Mucosa of stomach (tissue), 1 donor: ENCODE results near the gene AFTPH.

Source experiments
- H3K27me3 ChIP-seq: one replicate; pipeline ENCODE4 v1.7.0; 2013; ENCODE audit warnings: mild to moderate bottlenecking, low read length; ENCODE audit not compliant: control insufficient read depth, insufficient read depth
- H3K36me3 ChIP-seq: one replicate; pipeline ENCODE4 v1.7.0; 2013; ENCODE audit warnings: low read length; ENCODE audit not compliant: control insufficient read depth, insufficient read depth
- H3K4me1 ChIP-seq: one replicate; pipeline ENCODE4 v1.7.0; 2013; ENCODE audit warnings: mild to moderate bottlenecking, low read length; ENCODE audit not compliant: control insufficient read depth, insufficient read depth
- H3K4me3 ChIP-seq: one replicate; pipeline ENCODE4 v1.7.0; 2013; ENCODE audit warnings: low read length
- H3K9ac ChIP-seq: one replicate; pipeline ENCODE4 v1.7.0; 2013; ENCODE audit warnings: mild to moderate bottlenecking, low read length, moderate library complexity
- H3K9me3 ChIP-seq: one replicate; pipeline ENCODE4 v1.7.0; 2013; ENCODE audit warnings: mild to moderate bottlenecking, low read length, moderate library complexity; ENCODE audit not compliant: control insufficient read depth
- donor health status: Pancreatic carcinoma.

Gene AFTPH

DNA sequence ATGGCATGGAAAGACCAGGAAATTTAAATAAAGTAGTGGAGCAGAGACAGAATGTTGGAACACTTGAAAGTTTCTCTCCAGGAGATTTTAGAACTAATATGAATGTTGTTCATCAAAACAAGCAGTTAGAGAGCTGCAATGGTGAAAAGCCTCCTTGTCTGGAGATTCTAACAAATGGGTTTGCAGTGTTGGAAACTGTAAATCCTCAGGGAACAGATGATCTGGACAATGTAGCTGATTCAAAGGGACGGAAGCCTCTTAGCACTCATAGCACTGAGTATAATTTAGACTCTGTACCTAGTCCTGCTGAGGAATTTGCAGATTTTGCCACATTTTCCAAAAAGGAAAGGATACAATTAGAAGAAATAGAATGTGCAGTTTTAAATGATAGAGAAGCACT lies 27.7 kb downstream of the AFTPH start:
- Histone ChIP-seq H3K27me3 (no peaks in the 10 kb centered on the region), H3K9me3 (no peaks in the 10 kb centered on the region), H3K4me3 (no peak overlapping the region), H3K4me1 (peaks cover 11% of the 10 kb centered on the region), H3K36me3 (no peaks in the 10 kb centered on the region), H3K9ac (no peak overlapping the region)

DNA sequence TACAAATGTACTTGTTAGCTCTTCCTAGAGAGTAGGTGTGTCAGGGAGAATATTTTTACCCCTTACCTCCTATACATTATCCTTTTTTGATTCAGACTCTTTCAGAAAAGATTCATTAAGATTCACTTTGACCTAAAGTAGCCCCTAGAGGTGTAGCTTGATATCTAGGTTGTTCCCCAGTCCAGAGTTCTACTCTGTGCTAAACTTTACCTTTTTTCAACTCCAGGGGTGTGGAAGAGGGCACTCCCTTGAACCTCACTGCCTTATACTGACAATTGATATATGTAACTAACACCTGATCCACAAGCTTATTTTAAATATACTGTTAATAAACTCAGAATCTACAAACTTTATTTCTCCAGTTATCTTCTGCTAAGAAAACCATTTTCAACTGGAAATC lies 30.0 kb downstream of the AFTPH start:
- Histone ChIP-seq H3K4me1 (no peaks in the 10 kb centered on the region), H3K4me3 (no peak overlapping the region), H3K9ac (no peak overlapping the region), H3K36me3 (no peaks in the 10 kb centered on the region), H3K27me3 (no peaks in the 10 kb centered on the region), H3K9me3 (no peaks in the 10 kb centered on the region)

DNA sequence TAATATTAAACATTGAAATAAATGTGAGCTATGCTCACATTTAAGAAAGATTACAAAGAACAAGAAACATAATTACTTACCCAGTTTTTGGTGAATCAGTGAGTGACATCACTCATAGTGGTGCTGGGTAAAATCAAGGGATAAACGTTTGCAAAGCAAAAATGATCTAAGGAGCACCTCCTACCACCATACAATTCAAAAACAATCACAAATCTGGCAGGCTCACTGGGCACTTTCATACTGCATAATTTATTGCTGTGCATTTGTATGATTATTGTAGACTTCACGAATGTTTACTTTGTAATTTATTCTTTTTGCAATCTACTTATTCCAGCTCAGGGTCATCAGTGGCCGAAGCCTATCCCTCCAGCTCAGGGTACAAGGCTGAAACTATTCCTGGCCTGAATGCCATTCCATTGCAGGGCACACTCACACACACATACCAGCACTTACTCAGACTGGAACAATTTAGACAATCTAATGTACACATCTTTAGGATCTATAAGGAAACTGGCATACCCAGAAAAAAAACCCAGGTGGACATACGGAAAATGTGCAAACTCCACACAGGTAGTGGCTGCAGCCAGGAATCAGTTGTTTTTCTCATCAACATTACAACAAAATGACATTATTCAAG lies 34.4 kb downstream of the AFTPH start:
- Histone ChIP-seq H3K4me3 (no peak overlapping the region), H3K36me3 (no peaks in the 10 kb centered on the region), H3K4me1 (no peaks in the 10 kb centered on the region)

DNA sequence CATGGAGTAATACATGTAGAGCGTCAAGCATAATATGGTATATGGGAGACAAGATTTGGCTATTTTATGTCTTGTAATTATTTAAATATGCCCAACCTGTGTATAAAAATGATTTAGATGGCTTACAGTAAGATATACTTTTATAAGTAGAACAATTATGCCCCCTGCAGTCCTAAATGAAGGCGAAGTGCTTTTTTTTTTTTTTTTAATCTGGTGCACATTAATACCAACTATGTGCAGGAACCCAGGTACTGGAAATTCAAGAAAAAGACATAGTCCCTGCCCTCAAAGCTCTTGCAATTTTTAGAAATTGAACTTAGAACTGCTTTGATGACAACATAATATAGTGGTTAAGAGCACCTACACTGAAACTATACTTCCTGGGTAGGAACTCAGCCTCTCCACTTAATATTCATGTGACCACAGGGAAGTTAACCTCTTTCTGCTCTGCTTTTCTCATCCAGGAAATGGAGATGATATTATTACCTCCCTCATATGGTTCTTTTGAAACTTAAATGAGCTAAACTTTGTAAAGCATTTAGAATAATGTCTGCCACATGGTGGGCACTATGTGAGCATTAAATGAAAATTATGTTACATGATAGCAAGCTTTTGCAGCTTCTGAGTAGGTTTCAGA lies 38.1 kb downstream of the AFTPH start:
- no peak overlapping the region for H3K4me3 ChIP-seq
- H3K9ac ChIP-seq = no peak overlapping the region
- H3K9me3 ChIP-seq = no peaks in the 10 kb centered on the region
- H3K36me3 ChIP-seq = no peaks in the 10 kb centered on the region
- no peaks in the 10 kb centered on the region for H3K27me3 ChIP-seq
- H3K4me1 ChIP-seq = no peaks in the 10 kb centered on the region

More for the DNA sequence above, 34.4 kb downstream of the AFTPH start:
- no peak overlapping the region for H3K9ac ChIP-seq
- H3K9me3 ChIP-seq = no peaks in the 10 kb centered on the region
- no peaks in the 10 kb centered on the region for H3K27me3 ChIP-seq

DNA sequence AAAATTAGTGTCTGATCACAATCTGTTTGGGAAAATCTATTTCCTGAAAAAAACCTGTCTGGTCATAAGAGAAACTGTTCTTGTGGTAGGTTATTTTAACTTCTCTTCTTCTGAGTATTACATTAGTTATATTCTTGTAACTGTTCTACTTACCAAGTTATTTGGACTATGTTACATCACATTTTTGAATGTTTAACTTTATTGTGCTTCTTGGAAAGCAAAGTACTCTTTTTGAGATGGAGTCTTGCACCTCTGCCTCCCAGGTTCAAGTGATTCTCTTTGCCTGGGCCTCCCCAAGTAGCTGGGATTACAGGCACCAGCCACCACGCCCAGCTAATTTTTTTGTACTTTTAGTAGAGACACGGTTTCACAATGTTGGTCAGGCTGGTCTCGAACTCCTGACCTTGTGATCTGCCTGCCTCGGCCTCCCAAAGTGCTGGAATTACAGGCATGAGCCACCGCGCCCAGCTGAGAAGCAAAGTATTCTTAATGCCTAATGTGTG lies 39.4 kb downstream of the AFTPH start:
- Histone ChIP-seq H3K27me3 (no peaks in the 10 kb centered on the region), H3K4me3 (no peak overlapping the region), H3K36me3 (no peaks in the 10 kb centered on the region), H3K9ac (no peak overlapping the region), H3K4me1 (no peaks in the 10 kb centered on the region), H3K9me3 (no peaks in the 10 kb centered on the region)

DNA sequence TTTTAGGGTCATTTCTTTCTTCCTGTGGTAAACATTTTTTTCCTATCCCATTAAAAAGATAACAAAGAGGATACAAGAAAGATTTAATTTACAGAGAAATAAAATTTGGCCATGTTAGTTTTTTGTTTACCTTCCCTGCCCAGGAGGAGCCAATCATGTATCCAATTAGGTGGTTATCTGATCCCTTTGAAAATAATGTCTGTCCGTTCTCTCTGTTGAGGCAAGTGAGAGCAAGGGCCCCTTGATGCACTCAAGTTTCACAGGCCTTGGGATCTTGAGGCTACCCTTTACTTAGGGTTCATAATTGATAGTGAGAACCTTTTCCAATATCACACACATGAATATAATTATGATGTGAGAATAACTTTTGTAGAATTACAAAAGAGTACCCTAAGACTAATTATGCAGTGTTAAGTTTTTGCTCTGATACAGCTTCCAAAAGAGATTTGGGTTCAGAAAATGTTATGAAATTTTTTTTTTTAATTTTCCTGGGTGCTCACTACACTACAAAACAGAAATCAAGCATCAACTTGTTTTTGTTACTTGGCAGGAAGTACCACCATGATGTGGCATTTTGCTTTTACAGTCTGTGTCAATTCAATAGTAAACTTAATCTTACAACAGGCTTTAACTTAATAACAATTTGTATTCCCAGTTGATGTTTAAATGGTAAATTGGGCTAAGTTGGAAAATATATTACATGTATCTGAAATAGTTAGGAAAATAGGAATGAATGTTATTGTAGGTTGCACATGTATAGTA lies 42.0 kb downstream of the AFTPH start:
- Histone ChIP-seq H3K27me3 (no peaks in the 10 kb centered on the region), H3K4me1 (no peaks in the 10 kb centered on the region), H3K4me3 (no peak overlapping the region), H3K9ac (no peak overlapping the region), H3K9me3 (no peaks in the 10 kb centered on the region), H3K36me3 (no peaks in the 10 kb centered on the region)

DNA sequence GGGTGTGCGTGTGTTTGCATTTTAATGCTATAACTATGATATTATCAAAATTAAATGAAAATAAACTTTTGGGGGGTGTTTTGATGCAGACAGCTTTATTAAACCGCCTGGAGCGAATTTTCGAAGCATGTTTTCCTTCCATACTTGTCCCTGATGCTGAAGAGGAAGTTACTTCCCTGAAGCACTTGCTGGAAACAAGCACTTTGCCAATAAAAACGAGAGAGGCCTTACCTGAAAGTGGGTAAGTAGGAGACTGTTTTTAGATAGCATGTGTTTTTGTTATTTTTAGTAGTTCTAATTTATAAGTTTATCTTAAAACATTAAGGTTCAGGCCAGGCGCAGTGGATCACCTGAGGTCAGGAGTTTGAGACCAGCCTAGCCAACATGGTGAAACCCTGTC lies 43.3 kb downstream of the AFTPH start:
- Histone ChIP-seq H3K4me1 (no peaks in the 10 kb centered on the region), H3K27me3 (no peaks in the 10 kb centered on the region), H3K36me3 (no peaks in the 10 kb centered on the region), H3K4me3 (no peak overlapping the region), H3K9me3 (no peaks in the 10 kb centered on the region), H3K9ac (no peak overlapping the region)

DNA sequence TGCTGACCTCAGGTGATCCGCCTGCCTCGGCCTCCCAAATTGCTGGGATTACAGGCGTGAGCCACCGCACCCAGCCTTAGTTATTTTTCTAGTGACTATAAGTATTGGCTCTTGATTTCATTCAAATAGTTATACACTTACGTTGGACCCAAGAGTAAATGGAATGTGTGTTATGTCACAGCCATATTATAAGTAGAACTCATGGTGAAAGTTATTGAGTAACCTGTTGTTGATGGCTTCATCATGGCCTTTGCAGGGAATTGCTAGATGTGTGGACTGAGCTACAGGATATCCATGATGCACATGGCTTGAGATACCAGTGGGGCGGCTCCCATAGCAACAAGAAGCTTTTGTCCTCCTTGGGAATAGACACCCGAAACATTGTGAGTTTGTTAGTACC lies 44.7 kb downstream of the AFTPH start:
- no peaks in the 10 kb centered on the region for H3K36me3 ChIP-seq
- H3K4me3 ChIP-seq = no peak overlapping the region
- H3K9ac ChIP-seq = no peak overlapping the region
- no peaks in the 10 kb centered on the region for H3K27me3 ChIP-seq
- no peaks in the 10 kb centered on the region for H3K9me3 ChIP-seq
- no peaks in the 10 kb centered on the region for H3K4me1 ChIP-seq

DNA sequence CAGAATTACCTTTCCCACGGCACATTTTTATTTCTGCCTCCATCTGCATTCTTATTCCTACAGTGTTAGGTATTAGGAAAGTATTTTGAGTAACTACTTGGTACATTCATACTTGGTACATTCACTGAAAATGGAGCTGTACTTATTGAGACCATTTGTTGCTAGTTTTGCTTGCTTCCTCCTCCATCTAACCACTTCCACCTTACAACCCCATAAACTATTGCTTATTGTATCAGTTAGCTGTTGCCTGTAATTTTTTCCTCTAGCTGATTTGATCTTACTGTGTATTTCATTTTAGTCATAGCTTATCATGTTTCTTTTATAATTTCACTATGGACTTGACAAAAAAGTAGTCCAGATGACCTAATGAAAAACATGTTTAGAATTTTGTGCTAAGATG lies 50.7 kb downstream of the AFTPH start:
- Histone ChIP-seq H3K27me3 (no peaks in the 10 kb centered on the region), H3K9ac (no peak overlapping the region), H3K4me1 (no peaks in the 10 kb centered on the region), H3K36me3 (peaks cover 3% of the 10 kb centered on the region), H3K4me3 (no peak overlapping the region), H3K9me3 (no peaks in the 10 kb centered on the region)

DNA sequence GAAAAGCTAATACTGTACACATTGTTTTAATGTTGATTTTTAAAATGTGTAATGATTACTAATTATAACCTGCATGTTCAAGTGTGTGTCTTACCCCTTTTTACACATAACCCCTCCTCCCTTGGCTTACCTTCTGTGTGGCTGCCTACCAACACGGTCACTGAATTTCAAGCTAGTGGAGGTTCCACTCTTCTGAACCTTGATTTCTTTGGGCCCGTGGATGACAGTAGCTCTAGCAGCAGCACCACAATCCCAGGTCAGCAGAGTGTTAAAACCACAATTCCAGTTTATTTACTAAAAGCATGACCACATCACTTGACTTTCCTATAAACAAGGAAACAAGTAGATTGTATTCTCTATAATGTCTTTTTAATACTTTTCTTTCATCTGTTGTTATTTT lies 56.9 kb downstream of the AFTPH start:
- Histone ChIP-seq H3K4me3 (no peak overlapping the region), H3K4me1 (peaks cover 6% of the 10 kb centered on the region), H3K27me3 (no peaks in the 10 kb centered on the region), H3K9me3 (no peaks in the 10 kb centered on the region), H3K36me3 (peaks cover 3% of the 10 kb centered on the region), H3K9ac (no peak overlapping the region)

DNA sequence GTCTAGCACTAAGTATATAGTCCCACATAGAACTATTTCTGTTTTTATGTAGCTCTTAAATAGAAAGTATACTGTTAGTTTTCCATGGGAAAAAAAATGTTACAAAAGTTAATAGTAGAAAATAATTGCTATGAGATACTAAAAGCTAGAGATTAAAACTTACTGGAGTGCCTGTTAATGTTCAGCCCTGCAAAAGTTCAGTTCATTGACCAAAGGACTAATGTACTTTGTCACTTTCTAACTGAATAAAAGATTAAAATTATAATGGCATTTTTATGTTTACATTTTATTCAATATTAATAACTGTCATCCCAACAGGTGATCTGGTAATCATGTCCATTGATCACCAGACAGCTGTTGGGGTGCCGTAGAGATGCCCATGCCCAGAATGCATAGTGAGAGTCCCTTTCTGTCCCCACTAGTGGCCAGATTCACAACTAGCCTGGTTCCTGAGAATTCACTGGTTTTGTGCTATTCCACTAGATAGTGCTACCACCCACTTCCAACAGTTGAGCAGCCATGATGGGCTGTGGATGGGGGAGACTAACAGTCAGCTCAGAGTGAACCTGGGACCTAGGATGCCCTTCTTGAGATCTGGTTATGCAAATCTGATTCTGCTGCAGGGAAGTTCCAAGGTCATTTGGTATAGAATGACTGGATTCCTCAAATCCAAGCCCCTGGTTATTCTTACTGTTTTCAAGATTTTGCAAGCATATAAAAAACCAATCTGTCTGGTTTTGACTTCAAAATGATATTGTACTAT lies 57.8 kb downstream of the AFTPH start:
- Histone ChIP-seq H3K4me1 (peaks cover 11% of the 10 kb centered on the region), H3K9ac (no peak overlapping the region), H3K36me3 (peaks cover 3% of the 10 kb centered on the region), H3K27me3 (no peaks in the 10 kb centered on the region), H3K9me3 (no peaks in the 10 kb centered on the region), H3K4me3 (no peak overlapping the region)
